B cell (primary cell): ENCODE results near the gene MAP2K5.

Experiments used
- CTCF ChIP-seq: fragments of 200-600 bp; IDR thresholded peaks from one replicate; pipeline ENCODE4 v1.8.0; 2022; ENCODE audit warnings: antibody characterized with exemption, mild to moderate bottlenecking
- EZH2 ChIP-seq: IDR thresholded peaks from 2 replicates; pipeline ENCODE4 v1.6.1; 2012; ENCODE audit warnings: borderline replicate concordance, low read depth, mild to moderate bottlenecking, moderate library complexity, low read length; ENCODE audit not compliant: insufficient read depth, poor library complexity, severe bottlenecking

DNA sequence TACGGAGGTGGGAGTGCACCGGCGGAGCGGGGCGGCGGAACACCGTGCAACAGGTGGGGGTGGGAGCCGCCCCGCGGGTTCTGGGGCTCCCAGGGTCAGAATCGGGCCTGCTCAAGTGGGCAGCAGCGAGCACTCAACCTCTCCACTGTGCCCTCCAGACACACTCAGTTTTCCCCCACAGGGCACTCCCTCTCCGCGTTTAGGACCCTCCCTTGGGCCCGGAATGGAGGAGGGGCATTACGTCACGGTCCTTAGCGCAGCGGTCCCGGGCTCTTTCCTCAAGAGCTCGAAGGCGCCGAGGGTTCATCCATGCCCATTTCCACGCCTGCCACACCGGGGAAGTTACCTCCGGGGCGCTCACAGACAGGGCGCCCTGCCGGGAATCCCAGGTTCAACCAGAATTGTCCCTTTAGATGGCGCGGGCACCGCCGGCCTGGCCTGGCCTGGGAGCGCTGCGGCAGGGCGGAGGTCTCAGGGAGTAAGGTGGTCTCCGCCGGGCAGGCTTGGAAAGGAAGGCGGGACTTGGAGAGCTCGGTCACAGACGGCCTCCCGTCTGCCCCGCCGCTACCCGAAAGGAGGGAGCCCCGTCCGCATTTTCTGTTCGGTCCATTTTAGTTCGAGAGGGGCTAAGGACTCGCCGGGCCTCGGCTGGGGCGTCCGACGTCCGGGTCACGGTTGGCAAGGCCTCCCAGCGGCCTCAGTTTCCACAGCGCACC lies 292.2 kb downstream of the MAP2K5 start:
- no peak for TF ChIP-seq CTCF
- TF ChIP-seq EZH2, result no peak
